OCI-LY1 (cell line): ENCODE data around the gene KIAA0040.

Source experiments
- H2AFZ ChIP-seq: fragments of 200-600 bp; sonication (generic), shearing (Covaris generic); 2 replicates; pipeline ENCODE4 v1.6.0; 2014; ENCODE audit warnings: antibody characterized with exemption, mild to moderate bottlenecking, low read length
- H3F3A ChIP-seq: fragments of 200-600 bp; sonication (generic), shearing (Covaris generic); 2 replicates; pipeline ENCODE4 v1.6.0; 2014; ENCODE audit warnings: mild to moderate bottlenecking, antibody characterized with exemption, low read length, moderate library complexity; ENCODE audit not compliant: insufficient read depth
- H3K27ac ChIP-seq: fragments of 200-600 bp; sonication (generic); 2 replicates; pipeline ENCODE4 v1.5.1; 2014; ENCODE audit warnings: low read length, mixed run types, mild to moderate bottlenecking, low read depth; ENCODE audit not compliant: poor library complexity, severe bottlenecking
- H3K27me3 ChIP-seq: fragments of 200-600 bp; sonication (generic); 2 replicates; pipeline ENCODE4 v1.6.0; 2014; ENCODE audit warnings: antibody characterized with exemption, mild to moderate bottlenecking, low read length, moderate library complexity; ENCODE audit not compliant: insufficient read depth
- H3K36me3 ChIP-seq: fragments of 200-600 bp; sonication (generic); 2 replicates; pipeline ENCODE4 v1.6.1; 2014; ENCODE audit warnings: mild to moderate bottlenecking, antibody characterized with exemption, low read length, moderate library complexity, mixed read lengths; ENCODE audit not compliant: insufficient read depth
- H3K4me1 ChIP-seq: fragments of 200-600 bp; sonication (generic); 2 replicates; pipeline ENCODE4 v1.5.1; 2014; ENCODE audit warnings: mild to moderate bottlenecking, low read length, moderate library complexity; ENCODE audit not compliant: insufficient read depth, severe bottlenecking
- H3K4me2 ChIP-seq: fragments of 200-600 bp; sonication (generic), shearing (Covaris generic); 2 replicates; pipeline ENCODE4 v1.6.1; 2014; ENCODE audit warnings: low read length
- H3K4me3 ChIP-seq: fragments of 200-600 bp; sonication (generic); 2 replicates; pipeline ENCODE4 v1.5.1; 2014; ENCODE audit warnings: low read length, low read depth, mild to moderate bottlenecking, mixed read lengths; ENCODE audit not compliant: poor library complexity, severe bottlenecking
- H3K79me2 ChIP-seq: fragments of 200-600 bp; shearing (Covaris generic); 2 replicates; pipeline ENCODE4 v1.6.1; 2016; ENCODE audit warnings: mixed run types, low read length, mixed read lengths; ENCODE audit not compliant: insufficient read depth
- H3K9ac ChIP-seq: fragments of 200-600 bp; sonication (generic), shearing (Covaris generic); 2 replicates; pipeline ENCODE4 v1.6.1; 2014; ENCODE audit warnings: mild to moderate bottlenecking, low read length, mixed read lengths
- H3K9me2 ChIP-seq: fragments of 200-600 bp; sonication (generic), shearing (Covaris generic); 2 replicates; pipeline ENCODE4 v1.6.1; 2014; ENCODE audit warnings: low read depth, mild to moderate bottlenecking, low read length, mixed read lengths
- H3K9me3 ChIP-seq: fragments of 200-600 bp; shearing (Covaris generic); 2 replicates; pipeline ENCODE4 v1.6.1; 2014; ENCODE audit warnings: low read length, mixed read lengths
- H4K20me1 ChIP-seq: fragments of 200-600 bp; sonication (generic), shearing (Covaris generic); 2 replicates; pipeline ENCODE4 v1.6.0; 2016; ENCODE audit warnings: mild to moderate bottlenecking, low read length; ENCODE audit not compliant: insufficient read depth
- EZH2 ChIP-seq: fragments of 200-600 bp; sonication (generic), shearing (Covaris generic); IDR thresholded peaks from 2 replicates; pipeline ENCODE4 v1.8.0; 2017; ENCODE audit warnings: borderline replicate concordance, mixed run types, mild to moderate bottlenecking, antibody characterized with exemption, low read length, moderate library complexity, mixed read lengths
- TF ChIP-seq, protein P1 (sequence below): fragments of 200-600 bp; sonication (generic), shearing (Covaris generic); IDR thresholded peaks from 2 replicates; pipeline ENCODE4 v1.5.1; 2017; ENCODE audit warnings: mild to moderate bottlenecking, antibody characterized with exemption, low read length, moderate library complexity, mixed read lengths

The KIAA0040 gene

GRCh38 chr1:175150596-175151319, 41.8 kb downstream of the KIAA0040 start:
- Histone ChIP-seq H3K4me2 (no peak overlapping the region), H2AFZ (no peak overlapping the region), H3K9ac (no peak overlapping the region), H3K36me3 (no peaks in the 10 kb centered on the region), H3K27me3 (no peaks in the 10 kb centered on the region), H4K20me1 (no peaks in the 10 kb centered on the region), H3K9me2 (no peaks in the 10 kb centered on the region), H3K79me2 (no peaks in the 10 kb centered on the region), H3K27ac (no peak overlapping the region), H3K4me3 (no peak overlapping the region), H3F3A (no peaks in the 10 kb centered on the region), H3K9me3 (no peaks in the 10 kb centered on the region), H3K4me1 (no peaks in the 10 kb centered on the region)
- TF ChIP-seq EZH2: no peak
- TF ChIP-seq, protein P1, sequence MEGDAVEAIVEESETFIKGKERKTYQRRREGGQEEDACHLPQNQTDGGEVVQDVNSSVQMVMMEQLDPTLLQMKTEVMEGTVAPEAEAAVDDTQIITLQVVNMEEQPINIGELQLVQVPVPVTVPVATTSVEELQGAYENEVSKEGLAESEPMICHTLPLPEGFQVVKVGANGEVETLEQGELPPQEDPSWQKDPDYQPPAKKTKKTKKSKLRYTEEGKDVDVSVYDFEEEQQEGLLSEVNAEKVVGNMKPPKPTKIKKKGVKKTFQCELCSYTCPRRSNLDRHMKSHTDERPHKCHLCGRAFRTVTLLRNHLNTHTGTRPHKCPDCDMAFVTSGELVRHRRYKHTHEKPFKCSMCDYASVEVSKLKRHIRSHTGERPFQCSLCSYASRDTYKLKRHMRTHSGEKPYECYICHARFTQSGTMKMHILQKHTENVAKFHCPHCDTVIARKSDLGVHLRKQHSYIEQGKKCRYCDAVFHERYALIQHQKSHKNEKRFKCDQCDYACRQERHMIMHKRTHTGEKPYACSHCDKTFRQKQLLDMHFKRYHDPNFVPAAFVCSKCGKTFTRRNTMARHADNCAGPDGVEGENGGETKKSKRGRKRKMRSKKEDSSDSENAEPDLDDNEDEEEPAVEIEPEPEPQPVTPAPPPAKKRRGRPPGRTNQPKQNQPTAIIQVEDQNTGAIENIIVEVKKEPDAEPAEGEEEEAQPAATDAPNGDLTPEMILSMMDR: peak; percentile 15; the same call in 1 of the 2 replicates

GRCh38 chr1:175148068-175148467, 44.5 kb downstream of the KIAA0040 start:
- no peak overlapping the region for H3K4me2 ChIP-seq
- H3F3A ChIP-seq: no peaks in the 10 kb centered on the region
- H2AFZ ChIP-seq: no peak overlapping the region
- no peaks in the 10 kb centered on the region for H3K27me3 ChIP-seq
- no peaks in the 10 kb centered on the region for H3K9me2 ChIP-seq
- H3K4me3 ChIP-seq: no peak overlapping the region
- no peaks in the 10 kb centered on the region for H3K4me1 ChIP-seq
- no peaks in the 10 kb centered on the region for H3K79me2 ChIP-seq
- no peaks in the 10 kb centered on the region for H4K20me1 ChIP-seq
- no peak overlapping the region for H3K27ac ChIP-seq
- H3K9ac ChIP-seq: no peak overlapping the region
- TF ChIP-seq EZH2: no peak
- TF ChIP-seq, protein P1: no peak
- no peaks in the 10 kb centered on the region for H3K9me3 ChIP-seq
- H3K36me3 ChIP-seq: no peaks in the 10 kb centered on the region

DNA sequence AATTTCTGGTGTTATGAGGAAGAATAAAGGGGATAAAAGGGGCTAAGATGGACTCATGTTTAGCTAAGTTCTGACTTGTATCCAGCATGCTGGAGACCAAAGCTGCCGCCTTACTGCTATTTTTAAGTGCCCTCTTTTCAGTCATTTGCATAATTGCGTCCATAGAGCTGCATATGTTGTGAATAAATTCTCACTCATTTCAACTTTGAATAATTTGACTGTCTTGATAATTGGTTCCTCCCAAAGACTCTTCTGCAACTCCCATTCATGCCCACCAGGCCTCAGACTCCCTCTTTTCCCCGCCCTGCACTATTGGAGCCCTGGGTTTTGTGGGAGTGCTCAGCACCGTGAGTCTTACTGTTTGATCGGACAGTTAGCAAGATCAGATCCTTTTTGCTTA, 45.0 kb downstream of the KIAA0040 start:
- H3K4me1 ChIP-seq: peaks cover 2% of the 10 kb centered on the region
- H3K27me3 ChIP-seq: no peaks in the 10 kb centered on the region
- H3K79me2 ChIP-seq: no peaks in the 10 kb centered on the region
- no peak overlapping the region for H3K27ac ChIP-seq
- H3K9ac ChIP-seq: no peak overlapping the region
- no peak for TF ChIP-seq EZH2
- TF ChIP-seq, protein P1: no peak
- H2AFZ ChIP-seq: no peak overlapping the region
- H3K4me3 ChIP-seq: no peak overlapping the region
- no peaks in the 10 kb centered on the region for H4K20me1 ChIP-seq
- H3K9me2 ChIP-seq: no peaks in the 10 kb centered on the region
- H3K9me3 ChIP-seq: no peaks in the 10 kb centered on the region
- no peaks in the 10 kb centered on the region for H3K36me3 ChIP-seq
- no peaks in the 10 kb centered on the region for H3F3A ChIP-seq
- no peak overlapping the region for H3K4me2 ChIP-seq
